Lung (tissue), 12 donors: Measurements from ENCODE around the gene HOXC11. TPM values are rescaled to one million over a fixed set of nuclear protein-coding genes. Genes with fewer than 3 reads are reported as not detected.

Experiments used
- ATAC-seq: fragments of 200-7000 bp; cut with Tn5 transposase; one replicate; pipeline ENCODE4 v1.9.1; 2020; ENCODE audit warnings: moderate number of reproducible peaks; ENCODE audit not compliant: insufficient read depth, low FRiP score
- DNase-seq, 3 donors: peaks; one replicate each; pipeline ENCODE4 v3.0.0-alpha.2; 2013 to 2017
- H3K27ac ChIP-seq, 2 donors: one replicate each; pipeline ENCODE4 v1.5.1; 2013; ENCODE audit warnings: mild to moderate bottlenecking in 2 of 2, moderate library complexity in 2 of 2, control low read depth in 1 of 2, inconsistent platforms in 1 of 2, low read depth in 1 of 2, low read length in 1 of 2
- H3K27me3 ChIP-seq, 3 donors: one replicate each; pipeline ENCODE4 v1.5.1; 2013; ENCODE audit warnings: low read length in 2 of 3; ENCODE audit not compliant: control insufficient read depth in 3 of 3, insufficient read depth in 3 of 3
- H3K36me3 ChIP-seq, 4 donors: one replicate each; pipeline ENCODE4 v1.5.1; 2013; ENCODE audit warnings: low read length in 4 of 4, mild to moderate bottlenecking in 1 of 4, moderate library complexity in 1 of 4; ENCODE audit not compliant: control insufficient read depth in 4 of 4, insufficient read depth in 4 of 4
- H3K4me1 ChIP-seq, 5 donors: one replicate each; pipeline ENCODE4 v1.5.1; 2013; ENCODE audit warnings: low read length in 5 of 5, mild to moderate bottlenecking in 2 of 5, moderate library complexity in 1 of 5; ENCODE audit not compliant: control insufficient read depth in 5 of 5, insufficient read depth in 5 of 5
- H3K4me3 ChIP-seq: one replicate; pipeline ENCODE4 v1.5.1; 2013; ENCODE audit warnings: mild to moderate bottlenecking, control low read depth, moderate library complexity
- H3K9ac ChIP-seq, 2 donors: one replicate each; pipeline ENCODE4 v1.5.1; 2013; ENCODE audit warnings: low read length in 2 of 2, control low read depth in 1 of 2; ENCODE audit not compliant: insufficient read depth in 1 of 2
- H3K9me3 ChIP-seq, 4 donors: one replicate each; pipeline ENCODE4 v1.5.1; 2013; ENCODE audit warnings: low read length in 3 of 4, mild to moderate bottlenecking in 1 of 4, moderate library complexity in 1 of 4; ENCODE audit not compliant: control insufficient read depth in 4 of 4, insufficient read depth in 3 of 4
- CTCF ChIP-seq: IDR thresholded peaks from 2 replicates; pipeline ENCODE4 v1.5.1; 2012; ENCODE audit warnings: mild to moderate bottlenecking; ENCODE audit errors: control extremely low read depth, extremely low read depth
- WGBS, 2 donors: extraction: QIAGEN DNeasy Blood & Tissue Kit; methylation state at CpG; one replicate each; pipeline ENCODE4 v1.1.7; 2013; 5-methylcytosine and 5-hydroxymethylcytosine counted together
- polyA plus RNA-seq, 2 donors: library from polyadenylated mRNA; stranded (reverse); fragments of 200-250 nt; gene quantifications; one replicate each; pipeline ENCODE4 v1.2.1, GENCODE V29; 2013
- total RNA-seq, 2 donors: library from RNA; depleted of rRNA in 1 of 2; stranded (reverse); fragments of >200 nt in 1 of 2; gene quantifications; one replicate each; pipeline ENCODE4 v1.2.1, GENCODE V29; 2014 to 2021
- donor health status: control.
- donor health status: control.
- donor health status: Bipolar disorder and iron deficiency.
- donor health status: healthy.
- donor health status: DM: yes; HTN: yes; CAD: no.

The HOXC11 gene
- total and polyA plus RNA-seq, 4 donors = not detected

DNA sequence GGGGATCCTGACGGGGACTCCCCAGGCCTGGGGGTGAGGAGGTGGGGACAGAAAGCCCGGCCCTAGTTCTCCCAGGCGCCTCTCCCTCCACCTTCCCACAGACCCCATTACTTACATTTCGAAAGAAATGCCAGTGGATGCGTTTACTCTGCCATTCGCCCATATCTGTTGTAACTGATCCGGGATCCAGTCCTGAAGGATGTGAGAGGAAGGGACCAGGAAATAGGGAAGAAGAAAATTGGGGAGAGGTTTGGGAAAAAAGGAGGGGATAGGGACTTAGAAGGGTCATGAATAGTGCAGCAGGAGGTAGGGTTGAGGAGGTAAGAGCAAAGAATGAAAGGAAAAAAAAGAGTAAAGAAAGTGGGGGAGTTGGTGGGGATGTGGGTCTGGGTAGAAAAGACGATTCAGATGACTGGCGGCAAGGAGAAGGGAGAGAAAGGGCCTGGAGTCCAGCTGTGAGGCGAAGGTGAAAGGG, 17.1 kb upstream of the HOXC11 start:
- Histone ChIP-seq H3K4me3 (no peak overlapping the region), H3K4me1 (peaks cover 0 to 2% (median 0%) of the 10 kb centered on the region in 5 donors), H3K9ac (no peak overlapping the region), H3K27ac (no peak overlapping the region), H3K27me3 (peaks cover 18 to 97% (median 96%) of the 10 kb centered on the region in 3 donors), H3K36me3 (no peaks in the 10 kb centered on the region), H3K9me3 (peaks cover 0 to 12% (median 0%) of the 10 kb centered on the region in 4 donors)
- 8 to 11% methylated on average over 10 of the region's 10 CpGs for WGBS, 2 donors
- DNase-seq (no peak), ATAC-seq (no peak)
- TF ChIP-seq CTCF = no peak

- ATAC-seq (no peak), DNase-seq (no peak)
- peaks cover 0 to 12% (median 0%) of the 10 kb centered on the region in 4 donors for H3K9me3 ChIP-seq
- H3K9ac ChIP-seq = no peak overlapping the region
- no peak overlapping the region for H3K4me3 ChIP-seq
- no peaks in the 10 kb centered on the region for H3K36me3 ChIP-seq
- whole genome bisulfite sequencing, 2 donors = 6 to 8% methylated on average over 25 of the region's 25 CpGs
- peaks cover 0 to 6% (median 0%) of the 10 kb centered on the region in 5 donors for H3K4me1 ChIP-seq
- no peak overlapping the region for H3K27ac ChIP-seq
- peaks cover 16 to 96% (median 94%) of the 10 kb centered on the region in 3 donors for H3K27me3 ChIP-seq
- no peak for TF ChIP-seq CTCF
These were observed 16.6 kb upstream of the HOXC11 start for GRCh38 chr12:53956251-53956887.

GRCh38 chr12:53956914-53957536, 15.9 kb upstream of the HOXC11 start:
- Histone ChIP-seq H3K36me3 (no peaks in the 10 kb centered on the region), H3K27me3 (peaks cover 16 to 97% (median 93%) of the 10 kb centered on the region in 3 donors), H3K9me3 (peaks cover 0 to 15% (median 0%) of the 10 kb centered on the region in 4 donors), H3K4me3 (no peak overlapping the region), H3K4me1 (peaks cover 0 to 9% (median 0%) of the 10 kb centered on the region in 5 donors), H3K27ac (no peak overlapping the region), H3K9ac (no peak overlapping the region)
- 8 to 10% methylated on average over 11 of the region's 11 CpGs for WGBS, 2 donors
- no peak for DNase-seq
- no peak for ATAC-seq
- TF ChIP-seq CTCF = no peak
